CD4-positive, alpha-beta T cell treated with Interleukin-6 for 4 hours (primary cell): ENCODE results near the gene ITPR1.

ENCODE experiments used
- DNase-seq: peaks from one replicate; pipeline ENCODE4 v3.0.0-alpha.2; 2020; ENCODE audit warnings: mixed read lengths

Gene ITPR1

GRCh38 chr3:4841225-4841624 lies 348.1 kb downstream of the ITPR1 start:
- DNase-seq, result no peak

GRCh38 chr3:4841776-4842440 lies 348.8 kb downstream of the ITPR1 start:
- no peak for DNase-seq

- DNase-seq, result no peak
Observed at GRCh38 chr3:4843619-4844018, 350.5 kb downstream of the ITPR1 start.

- DNase-seq, result no peak
Observed at GRCh38 chr3:4845882-4846281, 352.7 kb downstream of the ITPR1 start.

GRCh38 chr3:4846543-4846942 lies 353.4 kb downstream of the ITPR1 start:
- DNase-seq, result no peak

- no peak for DNase-seq
Observed at GRCh38 chr3:4848176-4848825, 355.2 kb downstream of the ITPR1 start.

- DNase-seq, result no peak
Observed at GRCh38 chr3:4849136-4849535, 356.0 kb downstream of the ITPR1 start.

GRCh38 chr3:4849739-4850138 lies 356.6 kb downstream of the ITPR1 start:
- DNase-seq, result no peak

GRCh38 chr3:4850211-4850927 lies 357.2 kb downstream of the ITPR1 start:
- DNase-seq, result no peak

- no peak for DNase-seq
Observed at GRCh38 chr3:4850928-4851265, 357.7 kb downstream of the ITPR1 start.

- no peak for DNase-seq
Observed at GRCh38 chr3:4852780-4853748, 359.9 kb downstream of the ITPR1 start.

GRCh38 chr3:4853749-4854140 lies 360.6 kb downstream of the ITPR1 start:
- no peak for DNase-seq

- peak; percentile 46 for DNase-seq
Observed at GRCh38 chr3:4855676-4856075, 362.5 kb downstream of the ITPR1 start.

- DNase-seq, result no peak
Observed at GRCh38 chr3:4856136-4856535, 363.0 kb downstream of the ITPR1 start.

GRCh38 chr3:4856564-4856963 lies 363.4 kb downstream of the ITPR1 start:
- no peak for DNase-seq

GRCh38 chr3:4856986-4857385 lies 363.8 kb downstream of the ITPR1 start:
- no peak for DNase-seq

- no peak for DNase-seq
Observed at GRCh38 chr3:4859788-4860187, 366.6 kb downstream of the ITPR1 start.

GRCh38 chr3:4862973-4863372 lies 369.8 kb downstream of the ITPR1 start:
- no peak for DNase-seq

GRCh38 chr3:4864503-4864902 lies 371.4 kb downstream of the ITPR1 start:
- no peak for DNase-seq

- DNase-seq, result no peak
Observed at GRCh38 chr3:4865714-4866113, 372.6 kb downstream of the ITPR1 start.

GRCh38 chr3:4866866-4867265 lies 373.7 kb downstream of the ITPR1 start:
- peak; percentile 21 for DNase-seq

GRCh38 chr3:4877173-4877787 lies 384.1 kb downstream of the ITPR1 start:
- no peak for DNase-seq

- no peak for DNase-seq
Observed at GRCh38 chr3:4880850-4881249, 387.7 kb downstream of the ITPR1 start.
